ENCODE results near the gene LGALS12. TPM values are rescaled to one million over a fixed set of nuclear protein-coding genes. Genes with fewer than 3 reads are reported as not detected.

The LGALS12 gene
- total RNA-seq, 6 experiments from 2014 or later: not detected

DNA sequence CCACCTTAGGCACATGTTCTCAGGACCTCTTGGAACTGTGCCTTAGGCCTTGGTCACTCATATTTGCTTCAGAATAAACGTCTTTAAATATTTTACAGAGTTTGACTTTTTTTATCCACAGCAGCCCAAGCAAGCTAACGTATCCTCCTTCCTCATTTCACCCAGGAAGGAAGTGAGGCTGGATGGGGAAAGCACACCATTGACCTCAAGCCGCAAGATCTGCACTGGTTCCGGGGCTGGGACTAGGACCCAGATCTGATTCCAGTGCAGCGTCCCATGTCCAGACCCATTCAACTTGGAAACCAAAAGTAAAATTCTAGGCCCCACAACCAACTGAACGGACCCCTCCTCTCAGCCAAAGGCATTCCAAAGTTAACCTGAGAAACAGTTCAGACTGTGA, 2.4 kb upstream of the LGALS12 start:
- Mint-ChIP-seq H3K27ac (no peak overlapping the region), H3K4me3 (no peak overlapping the region), H3K27me3 (ENCODE audit: insufficient read depth) (peaks cover 25% of the 10 kb centered on the region), H3K9me3 (peaks cover 18% of the 10 kb centered on the region), H3K4me1 (ENCODE audit: low read depth) (no peaks in the 10 kb centered on the region), H3K36me3 (ENCODE audit: low read depth) (peaks cover 6% of the 10 kb centered on the region)
- no peak for DNase-seq
- TF ChIP-seq, protein P1, sequence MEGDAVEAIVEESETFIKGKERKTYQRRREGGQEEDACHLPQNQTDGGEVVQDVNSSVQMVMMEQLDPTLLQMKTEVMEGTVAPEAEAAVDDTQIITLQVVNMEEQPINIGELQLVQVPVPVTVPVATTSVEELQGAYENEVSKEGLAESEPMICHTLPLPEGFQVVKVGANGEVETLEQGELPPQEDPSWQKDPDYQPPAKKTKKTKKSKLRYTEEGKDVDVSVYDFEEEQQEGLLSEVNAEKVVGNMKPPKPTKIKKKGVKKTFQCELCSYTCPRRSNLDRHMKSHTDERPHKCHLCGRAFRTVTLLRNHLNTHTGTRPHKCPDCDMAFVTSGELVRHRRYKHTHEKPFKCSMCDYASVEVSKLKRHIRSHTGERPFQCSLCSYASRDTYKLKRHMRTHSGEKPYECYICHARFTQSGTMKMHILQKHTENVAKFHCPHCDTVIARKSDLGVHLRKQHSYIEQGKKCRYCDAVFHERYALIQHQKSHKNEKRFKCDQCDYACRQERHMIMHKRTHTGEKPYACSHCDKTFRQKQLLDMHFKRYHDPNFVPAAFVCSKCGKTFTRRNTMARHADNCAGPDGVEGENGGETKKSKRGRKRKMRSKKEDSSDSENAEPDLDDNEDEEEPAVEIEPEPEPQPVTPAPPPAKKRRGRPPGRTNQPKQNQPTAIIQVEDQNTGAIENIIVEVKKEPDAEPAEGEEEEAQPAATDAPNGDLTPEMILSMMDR (IDR thresholded peaks at IDR 0.05): no peak

DNA sequence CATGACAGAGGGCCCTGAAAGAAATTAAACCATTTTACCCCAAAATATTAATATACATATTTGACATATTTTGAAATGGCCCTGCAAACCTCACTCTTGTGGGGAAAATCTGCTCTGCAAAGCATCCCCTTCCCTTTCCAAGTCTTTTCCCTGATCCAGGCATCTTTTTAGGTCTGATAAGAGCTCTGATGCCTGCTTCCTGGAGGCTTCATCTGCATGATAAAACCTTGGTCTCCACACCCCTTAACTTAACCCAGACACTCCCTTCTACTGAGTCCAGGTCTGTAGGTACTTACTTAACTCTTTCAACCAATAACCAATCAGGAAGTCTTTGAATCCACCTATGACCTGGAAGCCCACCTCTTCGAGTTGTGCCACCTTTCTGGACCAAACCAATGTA, 1.8 kb upstream of the LGALS12 start:
- DNase-seq: no peak
- TF ChIP-seq, protein P1 (IDR thresholded peaks at IDR 0.05): no peak
- no peak overlapping the region for H3K4me3 Mint-ChIP-seq
- peaks cover 29% of the 10 kb centered on the region for H3K27me3 Mint-ChIP-seq (ENCODE audit: insufficient read depth)
- H3K9me3 Mint-ChIP-seq: peaks cover 18% of the 10 kb centered on the region
- peaks cover 6% of the 10 kb centered on the region for H3K36me3 Mint-ChIP-seq (ENCODE audit: low read depth)
- no peak overlapping the region for H3K27ac Mint-ChIP-seq
- H3K4me1 Mint-ChIP-seq (ENCODE audit: low read depth): no peaks in the 10 kb centered on the region

- TF ChIP-seq, protein P1 (IDR thresholded peaks at IDR 0.05): no peak
- no peaks in the 10 kb centered on the region for H3K4me1 Mint-ChIP-seq (ENCODE audit: low read depth)
- no peak overlapping the region for H3K4me3 Mint-ChIP-seq
These were observed 824 bp upstream of the LGALS12 start for GRCh38 chr11:63504933-63505586.

GRCh38 chr11:63506876-63507275, 992 bp downstream of the LGALS12 start:
- H3K9me3 Mint-ChIP-seq: no peaks in the 10 kb centered on the region

More at GRCh38 chr11:63504933-63505586, 824 bp upstream of the LGALS12 start:
- no peak for DNase-seq
- peaks cover 9% of the 10 kb centered on the region for H3K9me3 Mint-ChIP-seq
- no peak overlapping the region for H3K27ac Mint-ChIP-seq
- H3K36me3 Mint-ChIP-seq (ENCODE audit: low read depth): peaks cover 6% of the 10 kb centered on the region
- H3K27me3 Mint-ChIP-seq (ENCODE audit: insufficient read depth): peaks cover 31% of the 10 kb centered on the region

DNA sequence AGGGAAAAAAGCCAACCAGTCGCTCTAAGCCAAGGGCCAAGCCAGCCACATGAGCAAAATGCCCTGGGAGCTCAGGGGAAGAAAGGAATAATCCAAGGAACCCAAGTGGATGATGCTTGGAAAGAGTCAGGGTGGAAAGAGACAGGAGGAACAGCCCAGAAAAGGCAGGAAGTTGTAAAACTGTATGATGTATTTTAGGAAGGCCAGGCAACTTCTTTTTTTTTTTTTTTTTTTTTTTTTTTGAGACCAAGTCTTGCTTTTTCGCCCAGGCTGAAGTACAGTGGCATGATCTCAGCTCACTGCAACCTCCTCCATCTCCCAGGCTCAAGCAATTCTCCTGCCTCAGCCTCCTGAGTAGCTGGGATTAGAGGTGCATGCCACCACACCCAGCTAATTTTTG, 1.6 kb downstream of the LGALS12 start:
- no peak for DNase-seq
- Mint-ChIP-seq H3K27me3 (ENCODE audit: insufficient read depth) (peaks cover 31% of the 10 kb centered on the region), H3K9me3 (no peaks in the 10 kb centered on the region), H3K36me3 (ENCODE audit: low read depth) (no peaks in the 10 kb centered on the region), H3K4me3 (no peak overlapping the region), H3K4me1 (ENCODE audit: low read depth) (no peaks in the 10 kb centered on the region), H3K27ac (no peak overlapping the region)
- TF ChIP-seq, protein P1 (IDR thresholded peaks at IDR 0.05): no peak

More at GRCh38 chr11:63506876-63507275, 992 bp downstream of the LGALS12 start:
- TF ChIP-seq, protein P1 (IDR thresholded peaks at IDR 0.05): no peak
- Mint-ChIP-seq H3K4me1 (ENCODE audit: low read depth) (no peaks in the 10 kb centered on the region), H3K27me3 (ENCODE audit: insufficient read depth) (peaks cover 35% of the 10 kb centered on the region), H3K27ac (no peak overlapping the region), H3K36me3 (ENCODE audit: low read depth) (no peaks in the 10 kb centered on the region), H3K4me3 (no peak overlapping the region)
- DNase-seq: no peak

Measured in HFFc6 (cell line).